Ishikawa (cell line): ENCODE results near the gene DSP.
A peak's percentile ranks its signal among the peaks of the same experiment; 100 is the strongest.

Experiments used
- CEBPB ChIP-seq: IDR thresholded peaks from 2 replicates; pipeline ENCODE4 v1.6.1; 2012
- CREB1 ChIP-seq: IDR thresholded peaks from 2 replicates; pipeline ENCODE4 v1.6.1; 2012; ENCODE audit warnings: low read depth
- EGR1 ChIP-seq: IDR thresholded peaks from 2 replicates; pipeline ENCODE4 v1.6.1; 2012
- EP300 ChIP-seq: IDR thresholded peaks from 2 replicates; pipeline ENCODE4 v1.6.1; 2012; ENCODE audit warnings: borderline replicate concordance
- FOXM1 ChIP-seq: IDR thresholded peaks from 2 replicates; pipeline ENCODE4 v1.6.1; 2012; ENCODE audit warnings: low read depth, borderline replicate concordance
- MAX ChIP-seq: IDR thresholded peaks from 2 replicates; pipeline ENCODE4 v1.6.1; 2012
- NFIC ChIP-seq: IDR thresholded peaks from 2 replicates; pipeline ENCODE4 v1.6.1; 2012
- RAD21 ChIP-seq: IDR thresholded peaks from 2 replicates; pipeline ENCODE4 v1.6.1; 2012; ENCODE audit warnings: low read depth
- REST ChIP-seq: IDR thresholded peaks from 2 replicates; pipeline ENCODE4 v1.6.1; 2012; ENCODE audit warnings: low read depth, mild to moderate bottlenecking
- TAF1 ChIP-seq: IDR thresholded peaks from 2 replicates; pipeline ENCODE4 v1.6.1; 2012; ENCODE audit warnings: low read depth, mild to moderate bottlenecking
- TCF12 ChIP-seq: IDR thresholded peaks from 2 replicates; pipeline ENCODE4 v1.6.1; 2012; ENCODE audit warnings: low read depth
- TEAD4 ChIP-seq: IDR thresholded peaks from 2 replicates; pipeline ENCODE4 v1.6.1; 2012
- USF1 ChIP-seq: IDR thresholded peaks from 2 replicates; pipeline ENCODE4 v1.6.1; 2012
- YY1 ChIP-seq: IDR thresholded peaks from 2 replicates; pipeline ENCODE4 v1.6.1; 2012; ENCODE audit warnings: low read depth
- ZBTB7A ChIP-seq: IDR thresholded peaks from 2 replicates; pipeline ENCODE4 v1.6.1; 2012; ENCODE audit warnings: low read depth

DSP gene

GRCh38 chr6:7541175-7542064, at the start of gene DSP:
Gene DSP (plus strand): TSS chr6:7541671. CDS start chr6:7541916, 245 bp downstream.
- TF ChIP-seq YY1 (no peak), EGR1 (peak; percentile 3; the same call in 1 of the 2 replicates), FOXM1 (no peak), CREB1 (no peak), REST (no peak), CEBPB (no peak), TEAD4 (peak; percentile 40; the same call in 1 of the 2 replicates), TCF12 (peak; percentile 63; the same call in 1 of the 2 replicates), RAD21 (no peak), MAX (no peak; the same call in 1 of the 2 replicates), TAF1 (peak; percentile 65), USF1 (no peak), NFIC (no peak), ZBTB7A (peak; percentile 52; the same call in 1 of the 2 replicates), EP300 (0 out of 2 replicates have a peak, but pooled peaks have one; percentile 25)

- TF ChIP-seq USF1 (no peak), YY1 (no peak), TEAD4 (no peak), CEBPB (no peak), EP300 (no peak), CREB1 (no peak), RAD21 (no peak), ZBTB7A (no peak), MAX (no peak), EGR1 (no peak), NFIC (no peak), TCF12 (no peak), FOXM1 (no peak), TAF1 (no peak)
Measured at GRCh38 chr6:7493866-7494265, 47.6 kb upstream of the DSP start.

GRCh38 chr6:7494638-7495037, 46.8 kb upstream of the DSP start:
- TF ChIP-seq TAF1, result no peak
- no peak for TF ChIP-seq USF1
- TF ChIP-seq REST, result no peak
- no peak for TF ChIP-seq CEBPB
- TF ChIP-seq TEAD4, result no peak
- TF ChIP-seq EP300, result no peak
- TF ChIP-seq MAX, result no peak
- TF ChIP-seq ZBTB7A, result no peak
- TF ChIP-seq CREB1, result no peak
- no peak for TF ChIP-seq TCF12
- no peak for TF ChIP-seq YY1
- TF ChIP-seq FOXM1, result no peak
- TF ChIP-seq EGR1, result no peak
- no peak for TF ChIP-seq NFIC
- no peak for TF ChIP-seq RAD21

- TF ChIP-seq ZBTB7A (no peak), EGR1 (no peak), TAF1 (no peak), TCF12 (no peak), REST (no peak)
Measured at GRCh38 chr6:7496266-7496875, 45.1 kb upstream of the DSP start.
